GM13977 (cell line): Measurements from ENCODE around the gene EPHB6.

Experiments
- DNase-seq: peaks from one replicate; pipeline ENCODE4 v3.0.0; 2012; ENCODE audit warnings: low spot score
- in situ Hi-C: fragments of 300-500 bp; cut with MboI; formaldehyde crosslinking; loops from one replicate; pipeline ENCODE4 v1.12.0; 2022; ENCODE audit warnings: low sequenced_read_pairs, low pct_unique_long_range_greater_than_20kb, mixed read lengths, inconsistent platforms; ENCODE audit not compliant: unreplicated experiment
- TF ChIP-seq, protein P1 (sequence below): IDR thresholded peaks from 2 replicates; pipeline ENCODE4 v1.5.1; 2012; ENCODE audit warnings: mild to moderate bottlenecking, control low read depth; ENCODE audit not compliant: insufficient read depth; ENCODE audit errors: extremely low read depth, missing control alignments

EPHB6 gene

DNA sequence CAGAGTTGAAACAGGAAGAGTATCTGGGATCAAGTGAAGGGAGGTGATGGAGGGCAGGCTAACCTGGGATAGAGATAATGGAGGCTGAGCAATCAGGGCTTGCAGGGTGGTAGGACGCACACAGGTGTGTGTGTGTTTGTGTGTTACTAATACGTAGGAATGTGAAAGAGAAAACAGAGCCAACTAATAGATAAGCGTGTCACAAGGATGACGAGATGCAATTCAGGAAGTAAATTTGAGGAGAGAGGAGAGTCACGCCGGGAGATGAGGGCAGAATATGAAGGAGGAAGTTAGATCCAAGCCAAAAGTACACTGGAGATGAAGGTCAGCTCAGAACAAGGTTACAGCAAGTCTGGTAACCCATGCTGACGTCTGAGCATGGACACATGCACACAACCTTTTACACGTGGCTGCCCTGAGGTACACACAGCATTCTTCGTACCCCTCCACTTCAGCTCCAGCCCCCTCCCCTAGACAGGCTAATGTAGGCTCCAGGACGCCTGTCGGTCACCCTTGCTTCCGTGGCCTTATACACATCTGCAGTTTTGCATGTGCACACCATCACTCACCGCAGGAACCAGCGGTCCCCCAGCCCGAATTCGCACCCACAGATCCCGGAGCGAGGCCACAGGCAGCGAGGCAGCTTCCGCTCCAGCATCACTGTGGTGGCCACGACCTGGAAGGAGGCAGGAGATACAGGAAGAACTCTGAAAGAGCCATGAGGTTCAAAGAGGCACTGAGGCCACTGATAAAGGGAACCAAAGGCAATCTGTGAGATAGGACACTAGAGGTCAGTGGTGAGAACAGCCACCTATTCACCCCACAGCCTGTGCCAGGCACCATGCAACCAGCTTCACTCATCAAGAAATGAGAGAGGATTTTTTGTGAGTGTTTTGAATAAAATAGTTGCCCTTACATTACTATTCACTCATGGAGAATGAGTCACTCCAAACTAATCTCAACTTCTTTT lies 54.3 kb downstream of the EPHB6 start:
- peak; percentile 42 for DNase-seq
- in situ Hi-C loops, result no loop called here
- TF ChIP-seq, protein P1, sequence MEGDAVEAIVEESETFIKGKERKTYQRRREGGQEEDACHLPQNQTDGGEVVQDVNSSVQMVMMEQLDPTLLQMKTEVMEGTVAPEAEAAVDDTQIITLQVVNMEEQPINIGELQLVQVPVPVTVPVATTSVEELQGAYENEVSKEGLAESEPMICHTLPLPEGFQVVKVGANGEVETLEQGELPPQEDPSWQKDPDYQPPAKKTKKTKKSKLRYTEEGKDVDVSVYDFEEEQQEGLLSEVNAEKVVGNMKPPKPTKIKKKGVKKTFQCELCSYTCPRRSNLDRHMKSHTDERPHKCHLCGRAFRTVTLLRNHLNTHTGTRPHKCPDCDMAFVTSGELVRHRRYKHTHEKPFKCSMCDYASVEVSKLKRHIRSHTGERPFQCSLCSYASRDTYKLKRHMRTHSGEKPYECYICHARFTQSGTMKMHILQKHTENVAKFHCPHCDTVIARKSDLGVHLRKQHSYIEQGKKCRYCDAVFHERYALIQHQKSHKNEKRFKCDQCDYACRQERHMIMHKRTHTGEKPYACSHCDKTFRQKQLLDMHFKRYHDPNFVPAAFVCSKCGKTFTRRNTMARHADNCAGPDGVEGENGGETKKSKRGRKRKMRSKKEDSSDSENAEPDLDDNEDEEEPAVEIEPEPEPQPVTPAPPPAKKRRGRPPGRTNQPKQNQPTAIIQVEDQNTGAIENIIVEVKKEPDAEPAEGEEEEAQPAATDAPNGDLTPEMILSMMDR, result peak; percentile 31

DNA sequence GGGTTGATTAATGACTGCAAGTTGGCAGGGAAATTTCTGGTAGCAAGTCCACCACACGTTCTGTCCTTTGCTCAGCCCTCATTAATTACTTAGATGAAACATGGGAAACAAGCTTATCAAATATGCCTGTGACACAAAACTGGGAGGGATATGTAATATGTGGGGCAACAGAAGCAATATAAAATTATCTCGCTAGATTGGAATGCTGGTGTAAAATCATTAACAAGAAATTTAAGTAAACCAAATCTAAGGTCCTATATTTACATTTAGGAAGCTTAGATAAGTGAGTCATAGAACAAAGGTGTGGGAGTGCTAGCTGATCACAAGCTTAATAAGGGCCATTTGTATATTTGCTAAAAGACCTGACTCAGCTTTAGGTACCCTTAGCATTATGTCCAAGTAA lies 55.2 kb downstream of the EPHB6 start:
- DNase-seq, result no peak
- TF ChIP-seq, protein P1, result no peak
- in situ Hi-C loops, result no loop called here

DNA sequence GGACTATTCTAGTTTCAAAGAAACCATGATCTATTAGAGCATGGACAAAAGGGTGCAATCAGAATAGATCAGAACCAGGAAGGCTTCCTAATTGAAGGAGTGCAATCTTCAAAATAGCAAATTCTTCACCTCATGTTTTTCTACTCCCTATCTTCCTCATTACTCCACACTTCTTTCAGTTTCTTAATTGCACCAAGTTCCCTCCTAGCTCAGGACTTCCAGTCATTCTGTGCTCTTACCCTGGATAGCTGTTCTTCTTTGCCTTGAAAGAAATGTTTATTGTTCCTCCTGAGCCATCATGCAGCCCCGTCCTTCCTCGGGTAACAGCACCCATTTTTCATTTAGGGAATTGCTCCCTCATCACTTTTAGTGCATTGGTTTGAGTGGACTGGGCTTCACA lies 55.6 kb downstream of the EPHB6 start:
- no peak for DNase-seq
- in situ Hi-C loops, result no loop called here
- TF ChIP-seq, protein P1, result no peak

DNA sequence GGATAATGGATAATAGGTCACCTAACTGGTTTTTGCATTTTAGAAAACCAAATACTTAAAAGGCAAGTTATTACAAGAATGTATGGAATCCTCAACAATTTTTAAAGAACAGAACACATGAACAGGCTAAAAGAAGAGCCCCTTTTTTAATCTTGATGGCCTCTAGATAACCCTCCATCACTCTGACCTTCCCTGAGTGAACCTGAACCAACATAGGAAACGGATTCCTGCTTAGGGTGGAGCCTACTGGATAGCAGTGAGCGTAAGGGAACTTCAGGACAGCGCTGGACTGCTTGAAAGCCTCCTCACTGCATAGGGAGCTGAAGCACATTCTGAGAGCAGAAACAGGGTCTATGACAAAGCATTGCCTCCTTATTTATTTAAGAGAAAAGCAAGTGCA lies 58.2 kb downstream of the EPHB6 start:
- DNase-seq, result no peak
- TF ChIP-seq, protein P1, result no peak
- in situ Hi-C loops, result no loop called here

DNA sequence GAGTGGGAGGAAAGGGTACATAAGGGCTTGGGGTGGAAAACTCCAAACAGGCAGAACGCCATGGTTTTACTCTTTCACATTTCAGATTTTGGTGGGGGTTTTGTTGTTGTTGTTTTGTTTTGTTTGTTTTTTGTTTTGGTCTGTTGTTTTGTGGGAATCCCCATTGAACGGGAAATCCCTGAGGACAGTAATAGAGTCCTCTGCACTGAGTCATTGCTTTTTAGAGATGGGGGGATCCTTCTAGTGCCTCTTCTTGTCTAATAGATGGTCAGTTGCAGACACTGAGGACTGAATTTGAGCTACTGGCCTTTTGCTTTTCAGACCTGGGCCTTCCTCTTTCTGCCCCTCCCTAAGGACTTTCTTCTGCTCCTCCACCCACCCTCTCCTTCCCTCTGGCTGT lies 58.7 kb downstream of the EPHB6 start:
- in situ Hi-C loops, result no loop called here
- TF ChIP-seq, protein P1, result no peak

DNA sequence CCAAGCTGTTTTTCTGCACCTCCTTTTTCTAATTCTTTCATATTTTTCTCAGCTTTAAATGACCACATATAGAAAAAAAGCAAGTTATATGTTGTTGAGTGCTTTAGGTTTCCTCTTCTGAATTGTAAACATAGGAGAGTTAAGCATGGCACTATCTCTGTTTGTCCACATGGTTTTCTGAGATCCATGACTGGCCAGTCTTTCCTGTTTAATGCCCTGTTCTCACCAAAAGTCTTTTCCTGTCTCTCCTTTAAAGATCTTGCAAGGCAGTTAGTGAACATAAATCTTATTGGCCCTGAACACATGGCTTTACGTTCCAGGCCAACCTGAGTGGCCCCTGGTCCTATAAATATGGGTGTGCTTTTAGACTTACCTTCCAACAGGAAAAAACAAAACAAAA lies 59.2 kb downstream of the EPHB6 start:
- in situ Hi-C loops, result no loop called here
- DNase-seq, result no peak
- TF ChIP-seq, protein P1, result no peak

More for the DNA sequence above, 58.7 kb downstream of the EPHB6 start:
- no peak for DNase-seq
